Peyer's patch (tissue), 4 donors: Measurements from ENCODE around the gene PLXNA2.

Experiments
- CTCF ChIP-seq, 6 experiments: fragments of 450-650 bp in 4 of 6; fragments of 200-600 bp in 2 of 6; sonication (generic) in 1 of 6; IDR thresholded peaks; one replicate each; pipeline ENCODE4 v1.5.1; 2017 to 2019; ENCODE audit warnings: antibody characterized with exemption in 6 of 6, mild to moderate bottlenecking in 3 of 6, moderate library complexity in 1 of 6
- POLR2A ChIP-seq, 2 donors: fragments of 450-650 bp; IDR thresholded peaks; one replicate each; pipeline ENCODE4 v1.5.1; 2017; ENCODE audit warnings: antibody characterized with exemption in 2 of 2, mild to moderate bottlenecking in 2 of 2, moderate library complexity in 2 of 2

- no peak for TF ChIP-seq CTCF (IDR thresholded peaks at IDR 0.05)
- TF ChIP-seq POLR2A (IDR thresholded peaks at IDR 0.05): no peak
These were observed 82.4 kb downstream of the PLXNA2 start for GRCh38 chr1:208161656-208162375.
